ENCODE data around the gene FRMPD1.
"Not testable (repeated sequence)": the region's sequence is repeated elsewhere in the genome, so short reads cannot be mapped to it uniquely, and the experiment has no call there.

- TF ChIP-seq CTCF, POLR2A (IDR thresholded peaks at IDR 0.05): not testable (repeated sequence)
Observed at GRCh38 chr9:37765263-37765662, 114.5 kb downstream of the FRMPD1 start.

Measured in heart left ventricle (tissue), 13 donors.